Gastrocnemius medialis (tissue), 4 donors: ENCODE results near the gene HLA-G. TPM values are rescaled to one million over a fixed set of nuclear protein-coding genes. Genes with fewer than 3 reads are reported as not detected.

Source experiments
- ATAC-seq, 2 donors: fragments of 150-250 bp; one replicate each; pipeline ENCODE4 v1.9.1; 2016
- DNase-seq, 2 donors: peaks; one replicate each; pipeline ENCODE4 v3.0.0-alpha.2; 2019
- H3K27ac ChIP-seq, 4 donors: fragments of 200-600 bp; sonication (generic); 1 replicate in 1 of 4; 2 replicates in 3 of 4; pipeline ENCODE4 v1.5.1; 2016 to 2018; ENCODE audit warnings: mild to moderate bottlenecking in 2 of 4, moderate library complexity in 1 of 4
- H3K27me3 ChIP-seq, 3 donors: fragments of 200-600 bp; sonication (generic) in 2 of 3; 1 replicate in 1 of 3; 2 replicates in 2 of 3; pipeline versions ENCODE4 v1.5.1 to v1.6.0; 2016 to 2019; ENCODE audit warnings: mild to moderate bottlenecking in 1 of 3, moderate library complexity in 1 of 3
- H3K36me3 ChIP-seq, 2 donors: fragments of 200-600 bp; sonication (generic) in 1 of 2; one replicate each; pipeline ENCODE4 v1.5.1; 2017 to 2018
- H3K4me1 ChIP-seq, 2 donors: fragments of 200-600 bp; sonication (generic) in 1 of 2; one replicate each; pipeline ENCODE4 v1.5.1; 2016 to 2017; ENCODE audit warnings: mild to moderate bottlenecking in 2 of 2
- H3K4me3 ChIP-seq, 4 donors: fragments of 200-600 bp; sonication (generic) in 3 of 4; 1 replicate in 1 of 4; 2 replicates in 3 of 4; pipeline ENCODE4 v1.5.1; 2016 to 2019; ENCODE audit warnings: mild to moderate bottlenecking in 2 of 4
- H3K9me3 ChIP-seq, 3 donors: fragments of 200-600 bp; sonication (generic) in 2 of 3; 1 replicate in 1 of 3; 2 replicates in 2 of 3; pipeline ENCODE4 v1.5.1; 2016 to 2019
- POLR2A ChIP-seq, 2 donors: fragments of 450-650 bp; IDR thresholded peaks; one replicate each; pipeline ENCODE4 v1.6.1; 2017; ENCODE audit warnings: antibody characterized with exemption in 2 of 2, mild to moderate bottlenecking in 2 of 2, moderate library complexity in 2 of 2
- in situ Hi-C, 4 donors: fragments of 200-750 bp; cut with MboI; loops; one replicate each; pipeline versions ENCODE4 v1.15.0 to v1.8.0; 2017; ENCODE audit warnings: low sequenced_read_pairs in 4 of 4
- intact Hi-C: fragments of 100-400 bp; cut with DNase I; formaldehyde crosslinking; loops from one replicate; pipeline ENCODE4 v1.15.1; 2023; ENCODE audit warnings: low total_unique reads
- total RNA-seq, 4 donors: library from RNA; depleted of rRNA; stranded (reverse); fragments of >200 nt; gene quantifications; one replicate each; pipeline versions ENCODE4 v1.1.0 to v1.2.3, GENCODE V29; 2016
- TF ChIP-seq, protein P1 (sequence below), 5 experiments: fragments of 450-650 bp in 3 of 5; fragments of 200-600 bp in 2 of 5; sonication (generic) in 2 of 5; IDR thresholded peaks in 4 of 5; conservative IDR thresholded peaks in 1 of 5; 1 replicate in 4 of 5; 2 replicates in 1 of 5; pipeline ENCODE4 v1.5.1; 2016 to 2019; ENCODE audit warnings: antibody characterized with exemption in 5 of 5, mild to moderate bottlenecking in 3 of 5, moderate library complexity in 3 of 5

Gene HLA-G
- total RNA-seq, 4 donors from 2014 or later: not detected

DNA sequence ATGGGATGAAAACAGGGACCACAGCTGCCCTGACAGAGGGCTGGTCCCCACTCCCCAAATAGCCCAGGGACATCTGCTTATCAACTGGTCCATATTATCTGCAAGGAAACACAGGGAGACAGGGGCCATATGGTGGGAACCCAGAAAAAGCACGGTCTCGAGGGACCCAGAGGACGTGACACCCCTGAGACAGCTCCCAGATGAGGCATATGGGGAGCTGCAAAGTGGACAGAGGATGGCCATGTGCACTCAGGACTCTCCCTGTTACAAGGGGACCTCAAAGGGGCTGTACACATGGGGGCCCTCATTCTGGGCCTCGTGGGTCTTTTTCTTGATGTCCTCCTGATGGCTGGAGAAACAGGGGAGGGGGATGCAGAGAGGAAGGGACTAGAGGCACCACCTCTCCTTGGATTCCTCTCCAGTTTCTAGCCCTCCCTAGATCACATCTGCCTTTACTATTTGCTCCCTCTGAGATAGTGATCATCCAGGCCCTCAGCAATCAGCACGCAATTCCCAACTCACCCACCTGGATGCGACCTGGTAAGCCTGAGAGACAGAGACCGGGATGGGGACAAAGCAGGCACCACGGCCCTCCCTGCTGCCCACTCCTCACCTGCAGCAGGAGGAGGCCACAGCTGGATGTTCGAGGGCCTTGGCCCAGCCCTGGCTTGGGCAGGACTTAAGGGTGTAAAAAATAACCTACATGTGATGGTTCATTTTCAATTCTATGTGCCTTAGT, 13.1 kb upstream of the HLA-G start:
- H3K4me1 ChIP-seq: no peaks in the 10 kb centered on the region
- DNase-seq: no peak
- no peak overlapping the region for H3K4me3 ChIP-seq
- H3K27ac ChIP-seq: no peak overlapping the region
- no peaks in the 10 kb centered on the region for H3K27me3 ChIP-seq
- in situ Hi-C loops (no loop called here), intact Hi-C loops (loop anchor here (10.0 kb wide), 1 partner anchor 90 kb away; no protein-coding TSS in a partner anchor)
- no peak for ATAC-seq
- TF ChIP-seq, protein P1, sequence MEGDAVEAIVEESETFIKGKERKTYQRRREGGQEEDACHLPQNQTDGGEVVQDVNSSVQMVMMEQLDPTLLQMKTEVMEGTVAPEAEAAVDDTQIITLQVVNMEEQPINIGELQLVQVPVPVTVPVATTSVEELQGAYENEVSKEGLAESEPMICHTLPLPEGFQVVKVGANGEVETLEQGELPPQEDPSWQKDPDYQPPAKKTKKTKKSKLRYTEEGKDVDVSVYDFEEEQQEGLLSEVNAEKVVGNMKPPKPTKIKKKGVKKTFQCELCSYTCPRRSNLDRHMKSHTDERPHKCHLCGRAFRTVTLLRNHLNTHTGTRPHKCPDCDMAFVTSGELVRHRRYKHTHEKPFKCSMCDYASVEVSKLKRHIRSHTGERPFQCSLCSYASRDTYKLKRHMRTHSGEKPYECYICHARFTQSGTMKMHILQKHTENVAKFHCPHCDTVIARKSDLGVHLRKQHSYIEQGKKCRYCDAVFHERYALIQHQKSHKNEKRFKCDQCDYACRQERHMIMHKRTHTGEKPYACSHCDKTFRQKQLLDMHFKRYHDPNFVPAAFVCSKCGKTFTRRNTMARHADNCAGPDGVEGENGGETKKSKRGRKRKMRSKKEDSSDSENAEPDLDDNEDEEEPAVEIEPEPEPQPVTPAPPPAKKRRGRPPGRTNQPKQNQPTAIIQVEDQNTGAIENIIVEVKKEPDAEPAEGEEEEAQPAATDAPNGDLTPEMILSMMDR (IDR thresholded peaks at IDR 0.05 in 4 of 5, conservative IDR thresholded peaks at IDR 0.05 in 1 of 5): no peak
- TF ChIP-seq POLR2A (IDR thresholded peaks at IDR 0.05): no peak
- no peaks in the 10 kb centered on the region for H3K9me3 ChIP-seq
- H3K36me3 ChIP-seq: no peaks in the 10 kb centered on the region

DNA sequence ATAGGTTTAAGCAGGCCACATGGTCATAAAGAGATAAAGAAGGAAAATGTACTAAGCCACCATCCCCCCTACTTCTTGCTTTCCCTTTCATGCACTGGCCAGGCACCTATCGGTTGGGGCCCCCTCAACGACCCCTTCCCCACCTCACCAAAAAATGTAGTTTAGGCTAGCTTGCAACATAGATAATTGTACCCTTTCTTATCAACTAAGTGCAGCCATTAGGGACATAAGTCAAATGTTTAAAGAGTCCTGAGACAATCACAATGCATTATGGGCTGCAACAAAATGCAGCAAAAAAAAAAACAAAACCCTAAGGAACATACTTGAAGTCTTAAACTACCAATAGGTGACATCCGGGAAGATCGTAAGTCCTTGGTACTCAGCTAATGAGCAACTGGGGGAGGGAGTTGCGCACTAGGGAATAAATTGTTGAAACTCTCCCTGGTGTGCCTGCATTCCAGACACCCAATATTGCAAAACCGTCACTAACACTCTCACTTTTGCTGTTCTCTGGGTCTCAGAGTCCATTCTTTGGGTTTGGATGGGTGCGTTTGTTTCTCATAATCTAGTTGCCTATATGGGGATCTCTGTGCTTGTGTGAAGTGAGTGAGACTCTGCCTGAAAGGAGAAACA, 12.4 kb upstream of the HLA-G start:
- Histone ChIP-seq H3K4me3 (no peak overlapping the region), H3K27ac (no peak overlapping the region), H3K27me3 (peaks cover 0 to 2% (median 0%) of the 10 kb centered on the region in 3 donors), H3K9me3 (no peaks in the 10 kb centered on the region), H3K36me3 (no peaks in the 10 kb centered on the region), H3K4me1 (no peaks in the 10 kb centered on the region)
- no peak for ATAC-seq
- TF ChIP-seq, protein P1 (IDR thresholded peaks at IDR 0.05 in 4 of 5, conservative IDR thresholded peaks at IDR 0.05 in 1 of 5): no peak
- TF ChIP-seq POLR2A (IDR thresholded peaks at IDR 0.05): no peak
- in situ Hi-C loops: no loop called here
- DNase-seq: no peak
- intact Hi-C loops: loop anchor here (10.0 kb wide), 1 partner anchor 90 kb away; no protein-coding TSS in a partner anchor

DNA sequence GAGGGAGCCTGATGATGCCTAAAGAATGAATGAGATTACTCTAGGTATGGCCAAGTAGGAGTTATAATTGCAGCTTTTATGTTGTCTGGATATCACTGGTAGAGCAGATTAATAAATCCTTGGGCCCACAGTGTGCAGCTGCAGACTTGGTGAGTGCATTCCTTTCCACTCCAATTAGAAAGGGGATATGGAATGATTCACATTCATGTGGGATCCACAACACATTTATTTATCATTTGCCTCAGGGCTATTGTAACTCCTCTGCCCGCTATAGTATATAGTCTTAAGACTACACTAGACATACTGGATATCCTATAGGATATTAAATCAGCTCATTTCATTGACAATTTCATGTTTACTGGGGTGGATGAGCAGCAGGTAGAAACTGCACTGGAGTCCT, 11.6 kb upstream of the HLA-G start:
- in situ Hi-C loops (no loop called here), intact Hi-C loops (loop anchor here (10.0 kb wide), 1 partner anchor 89 kb away; no protein-coding TSS in a partner anchor)
- Histone ChIP-seq H3K4me1 (no peaks in the 10 kb centered on the region), H3K27me3 (peaks cover 0 to 7% (median 0%) of the 10 kb centered on the region in 3 donors), H3K36me3 (no peaks in the 10 kb centered on the region), H3K9me3 (no peaks in the 10 kb centered on the region), H3K27ac (no peak overlapping the region), H3K4me3 (no peak overlapping the region)
- TF ChIP-seq, protein P1 (IDR thresholded peaks at IDR 0.05 in 4 of 5, conservative IDR thresholded peaks at IDR 0.05 in 1 of 5): no peak
- TF ChIP-seq POLR2A (IDR thresholded peaks at IDR 0.05): no peak
- ATAC-seq (no peak), DNase-seq (no peak)

DNA sequence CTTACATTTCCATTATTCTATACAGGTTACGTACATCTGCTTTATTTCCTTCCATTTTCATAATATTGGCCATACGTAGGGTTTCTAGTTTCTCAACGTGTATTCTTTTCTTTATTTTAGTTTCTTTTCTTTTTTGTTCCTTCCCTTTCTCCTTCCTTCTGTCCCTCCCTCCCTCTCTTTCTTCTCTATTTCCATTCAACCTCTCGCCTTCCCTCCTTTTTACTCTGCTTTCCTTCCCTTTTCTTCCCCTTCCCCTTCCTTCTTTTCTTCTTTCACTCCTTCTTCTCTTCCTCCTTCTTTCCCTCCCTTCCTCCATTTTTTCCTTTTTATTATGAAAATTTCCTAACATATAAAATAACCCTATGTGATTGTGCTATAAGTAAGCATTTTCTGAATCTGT, 8.7 kb upstream of the HLA-G start:
- in situ Hi-C loops: no loop called here
- intact Hi-C loops: loop anchor here (10.0 kb wide), 1 partner anchor 86 kb away; no protein-coding TSS in a partner anchor
- H3K4me3 ChIP-seq: no peak overlapping the region

More for the DNA sequence above, 8.7 kb upstream of the HLA-G start:
- no peaks in the 10 kb centered on the region for H3K4me1 ChIP-seq
- H3K36me3 ChIP-seq: no peaks in the 10 kb centered on the region
- TF ChIP-seq, protein P1 (IDR thresholded peaks at IDR 0.05 in 4 of 5, conservative IDR thresholded peaks at IDR 0.05 in 1 of 5): no peak
- TF ChIP-seq POLR2A (IDR thresholded peaks at IDR 0.05): no peak
- H3K27ac ChIP-seq: no peak overlapping the region
- DNase-seq: no peak
- H3K27me3 ChIP-seq: peaks cover 7 to 10% (median 7%) of the 10 kb centered on the region in 3 donors
- H3K9me3 ChIP-seq: peaks cover 0 to 4% (median 0%) of the 10 kb centered on the region in 3 donors
- ATAC-seq: no peak
